Left ventricle myocardium inferior (tissue), 1 donor: ENCODE results near the gene IKZF3. TPM values are rescaled to one million over a fixed set of nuclear protein-coding genes. Genes with fewer than 3 reads are reported as not detected.

Experiments
- DNase-seq: peaks from one replicate; pipeline ENCODE4 v3.0.0-alpha.2; 2020
- H3K27ac ChIP-seq: fragments of 200-600 bp; replicated peaks from 2 replicates; pipeline ENCODE4 v1.8.0; 2021
- H3K27me3 ChIP-seq: fragments of 200-600 bp; 2 replicates; pipeline ENCODE4 v1.8.0; 2021; ENCODE audit warnings: low read depth
- H3K36me3 ChIP-seq: fragments of 200-600 bp; 2 replicates; pipeline ENCODE4 v1.8.0; 2021
- H3K4me1 ChIP-seq: fragments of 200-600 bp; 2 replicates; pipeline ENCODE4 v1.8.0; 2021
- H3K4me3 ChIP-seq: fragments of 200-600 bp; 2 replicates; pipeline ENCODE4 v1.8.0; 2021; ENCODE audit warnings: mild to moderate bottlenecking, moderate library complexity
- H3K9me3 ChIP-seq: fragments of 200-600 bp; replicated peaks from 2 replicates; pipeline ENCODE4 v1.8.0; 2021
- intact Hi-C: fragments of 100-400 bp; cut with micrococcal nuclease; formaldehyde crosslinking; loops from one replicate; pipeline ENCODE4 v1.11.0; 2022
- total RNA-seq: library from RNA; stranded (reverse); fragmentation: NEBNext Ultra II Directional; extraction: Animal tissue kit (Norgen Biotek cat#: 25700); gene quantifications from one replicate; pipeline ENCODE4 v1.2.1, GENCODE V29; 2021
- TF ChIP-seq, protein P1 (sequence below): fragments of 200-600 bp; IDR thresholded peaks from 2 replicates; pipeline ENCODE4 v1.8.0; 2021; ENCODE audit warnings: antibody characterized with exemption, mild to moderate bottlenecking, borderline replicate concordance
- donor health status: DM: no; HTN: yes; CAD: no; lungs with severe emphysema.

IKZF3 gene
- total RNA-seq, 1 donor from 2014 or later: 0.16 TPM

DNA sequence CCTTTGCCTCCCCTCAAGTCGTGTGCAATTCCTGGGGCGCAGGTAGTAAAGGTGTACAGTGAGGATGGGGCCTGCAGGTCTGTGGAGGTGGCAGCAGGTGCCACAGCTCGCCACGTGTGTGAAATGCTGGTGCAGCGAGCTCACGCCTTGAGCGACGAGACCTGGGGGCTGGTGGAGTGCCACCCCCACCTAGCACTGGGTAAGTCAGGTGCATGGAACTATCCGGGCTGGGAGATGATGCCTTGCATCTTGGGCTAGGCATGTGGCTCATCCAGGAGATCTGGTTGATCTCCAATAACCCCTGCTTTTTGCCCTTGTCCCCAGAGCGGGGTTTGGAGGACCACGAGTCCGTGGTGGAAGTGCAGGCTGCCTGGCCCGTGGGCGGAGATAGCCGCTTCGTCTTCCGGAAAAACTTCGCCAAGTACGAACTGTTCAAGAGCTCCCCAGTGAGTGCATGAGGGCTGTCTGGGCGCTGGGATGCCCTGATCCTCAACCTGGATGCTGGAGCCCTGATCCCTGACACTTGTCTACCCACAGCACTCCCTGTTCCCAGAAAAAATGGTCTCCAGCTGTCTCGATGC, 121.2 kb downstream of the IKZF3 start:
- H3K27me3 ChIP-seq: peaks cover 74% of the 10 kb centered on the region
- intact Hi-C loops: no loop called here
- TF ChIP-seq, protein P1, sequence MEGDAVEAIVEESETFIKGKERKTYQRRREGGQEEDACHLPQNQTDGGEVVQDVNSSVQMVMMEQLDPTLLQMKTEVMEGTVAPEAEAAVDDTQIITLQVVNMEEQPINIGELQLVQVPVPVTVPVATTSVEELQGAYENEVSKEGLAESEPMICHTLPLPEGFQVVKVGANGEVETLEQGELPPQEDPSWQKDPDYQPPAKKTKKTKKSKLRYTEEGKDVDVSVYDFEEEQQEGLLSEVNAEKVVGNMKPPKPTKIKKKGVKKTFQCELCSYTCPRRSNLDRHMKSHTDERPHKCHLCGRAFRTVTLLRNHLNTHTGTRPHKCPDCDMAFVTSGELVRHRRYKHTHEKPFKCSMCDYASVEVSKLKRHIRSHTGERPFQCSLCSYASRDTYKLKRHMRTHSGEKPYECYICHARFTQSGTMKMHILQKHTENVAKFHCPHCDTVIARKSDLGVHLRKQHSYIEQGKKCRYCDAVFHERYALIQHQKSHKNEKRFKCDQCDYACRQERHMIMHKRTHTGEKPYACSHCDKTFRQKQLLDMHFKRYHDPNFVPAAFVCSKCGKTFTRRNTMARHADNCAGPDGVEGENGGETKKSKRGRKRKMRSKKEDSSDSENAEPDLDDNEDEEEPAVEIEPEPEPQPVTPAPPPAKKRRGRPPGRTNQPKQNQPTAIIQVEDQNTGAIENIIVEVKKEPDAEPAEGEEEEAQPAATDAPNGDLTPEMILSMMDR: no peak
- H3K27ac ChIP-seq: no peak overlapping the region
- H3K4me1 ChIP-seq: peaks cover 37% of the 10 kb centered on the region
- no peaks in the 10 kb centered on the region for H3K36me3 ChIP-seq
- no peaks in the 10 kb centered on the region for H3K9me3 ChIP-seq
- no peak overlapping the region for H3K4me3 ChIP-seq
- no peak for DNase-seq

DNA sequence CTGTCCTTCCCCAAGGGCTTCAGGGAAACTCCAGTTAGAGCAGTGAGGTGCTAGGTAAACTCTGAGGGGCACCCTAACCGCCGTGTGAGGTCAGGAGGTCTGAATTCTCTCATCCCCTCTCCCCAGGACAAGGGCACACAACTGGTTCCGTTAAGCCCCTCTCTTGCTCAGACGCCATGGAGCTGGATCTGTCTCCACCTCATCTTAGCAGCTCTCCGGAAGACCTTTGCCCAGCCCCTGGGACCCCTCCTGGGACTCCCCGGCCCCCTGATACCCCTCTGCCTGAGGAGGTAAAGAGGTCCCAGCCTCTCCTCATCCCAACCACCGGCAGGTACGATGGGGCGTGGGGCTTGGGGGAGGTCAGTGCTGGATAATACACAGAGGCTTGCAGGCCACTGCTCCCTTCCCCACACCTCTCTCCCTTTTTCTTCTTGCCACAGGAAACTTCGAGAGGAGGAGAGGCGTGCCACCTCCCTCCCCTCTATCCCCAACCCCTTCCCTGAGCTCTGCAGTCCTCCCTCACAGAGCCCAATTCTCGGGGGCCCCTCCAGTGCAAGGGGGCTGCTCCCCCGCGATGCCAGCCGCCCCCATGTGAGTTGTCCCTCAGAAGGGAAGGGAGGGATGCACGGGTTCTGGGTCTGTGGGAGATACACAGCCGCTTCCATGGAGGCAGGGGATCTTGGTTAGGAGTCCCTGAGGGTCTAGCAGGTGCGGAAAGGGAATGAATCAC, 121.8 kb downstream of the IKZF3 start:
- Histone ChIP-seq H3K27ac (no peak overlapping the region), H3K4me1 (peaks cover 42% of the 10 kb centered on the region), H3K36me3 (no peaks in the 10 kb centered on the region), H3K4me3 (no peak overlapping the region), H3K27me3 (peaks cover 81% of the 10 kb centered on the region), H3K9me3 (no peaks in the 10 kb centered on the region)
- TF ChIP-seq, protein P1: no peak
- no peak for DNase-seq
- intact Hi-C loops: no loop called here

DNA sequence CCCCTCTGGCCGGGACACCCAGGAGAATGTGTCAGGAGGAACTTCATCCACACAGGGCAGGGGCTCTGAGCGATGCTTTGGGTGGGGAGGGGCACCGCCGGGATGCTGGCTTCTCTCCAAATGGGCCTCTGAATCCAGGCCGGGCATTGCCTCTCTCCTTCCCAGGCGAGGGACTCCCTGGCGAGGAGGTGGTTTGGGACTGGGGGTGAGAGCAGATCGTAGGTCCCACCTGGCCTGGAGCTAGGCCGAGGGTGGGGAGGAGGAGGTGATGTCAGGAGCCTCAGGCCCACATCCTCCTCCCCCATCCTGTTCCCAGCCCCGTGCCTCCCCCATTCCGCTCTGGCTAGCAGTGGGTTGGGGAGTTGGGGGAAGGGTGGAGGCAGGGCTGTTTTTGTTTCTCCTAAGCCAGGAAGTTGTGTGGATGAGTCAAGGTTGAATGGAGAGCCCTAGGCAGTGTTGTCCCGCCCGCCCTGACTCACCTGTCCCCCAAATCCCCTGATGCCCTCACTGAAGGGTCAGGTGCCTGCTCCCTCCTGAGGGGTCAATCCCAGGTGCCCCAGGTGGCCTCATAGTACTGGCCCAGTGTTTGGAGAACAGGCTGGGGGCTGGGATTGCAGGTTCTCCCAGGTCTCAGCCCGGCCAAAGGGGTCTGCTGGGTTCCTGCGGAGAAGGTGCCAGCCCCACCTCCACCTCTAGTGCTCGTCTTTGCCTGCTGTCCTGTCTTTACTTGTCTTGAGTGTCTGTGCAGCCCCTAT, 123.6 kb downstream of the IKZF3 start:
- Histone ChIP-seq H3K36me3 (no peaks in the 10 kb centered on the region), H3K4me1 (peaks cover 42% of the 10 kb centered on the region), H3K9me3 (no peaks in the 10 kb centered on the region), H3K27ac (no peak overlapping the region), H3K4me3 (no peak overlapping the region), H3K27me3 (peaks cover 94% of the 10 kb centered on the region)
- DNase-seq: no peak
- TF ChIP-seq, protein P1: no peak
- intact Hi-C loops: no loop called here

DNA sequence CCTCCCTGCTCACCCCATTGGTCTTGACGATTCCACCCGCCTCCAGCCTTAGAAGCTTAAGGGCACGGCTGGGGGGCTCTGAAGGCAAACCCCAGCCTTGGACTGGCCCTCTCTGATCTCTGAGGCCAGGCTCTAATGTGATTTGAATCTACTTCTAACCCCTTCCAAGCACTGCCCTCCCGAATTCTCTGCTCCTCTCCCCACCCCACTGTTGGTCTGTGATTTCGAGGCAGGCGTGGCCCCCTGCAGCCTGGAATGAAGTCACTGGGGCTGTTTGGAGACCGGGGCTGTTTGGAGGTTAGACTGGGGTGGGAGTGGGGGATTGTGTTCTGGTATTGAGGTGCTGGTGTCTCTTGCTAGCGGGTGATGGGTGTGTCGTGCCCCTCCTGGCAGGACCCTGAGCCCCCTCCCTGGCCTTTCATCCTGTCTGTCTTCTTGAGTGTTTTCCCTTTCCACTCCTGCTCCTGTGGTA, 124.2 kb downstream of the IKZF3 start:
- Histone ChIP-seq H3K27me3 (peaks cover 89% of the 10 kb centered on the region), H3K9me3 (no peaks in the 10 kb centered on the region), H3K4me1 (peaks cover 42% of the 10 kb centered on the region), H3K4me3 (peak overlapping the region; percentile 57), H3K36me3 (no peaks in the 10 kb centered on the region), H3K27ac (no peak overlapping the region)
- TF ChIP-seq, protein P1: no peak
- intact Hi-C loops: no loop called here
- DNase-seq: no peak

DNA sequence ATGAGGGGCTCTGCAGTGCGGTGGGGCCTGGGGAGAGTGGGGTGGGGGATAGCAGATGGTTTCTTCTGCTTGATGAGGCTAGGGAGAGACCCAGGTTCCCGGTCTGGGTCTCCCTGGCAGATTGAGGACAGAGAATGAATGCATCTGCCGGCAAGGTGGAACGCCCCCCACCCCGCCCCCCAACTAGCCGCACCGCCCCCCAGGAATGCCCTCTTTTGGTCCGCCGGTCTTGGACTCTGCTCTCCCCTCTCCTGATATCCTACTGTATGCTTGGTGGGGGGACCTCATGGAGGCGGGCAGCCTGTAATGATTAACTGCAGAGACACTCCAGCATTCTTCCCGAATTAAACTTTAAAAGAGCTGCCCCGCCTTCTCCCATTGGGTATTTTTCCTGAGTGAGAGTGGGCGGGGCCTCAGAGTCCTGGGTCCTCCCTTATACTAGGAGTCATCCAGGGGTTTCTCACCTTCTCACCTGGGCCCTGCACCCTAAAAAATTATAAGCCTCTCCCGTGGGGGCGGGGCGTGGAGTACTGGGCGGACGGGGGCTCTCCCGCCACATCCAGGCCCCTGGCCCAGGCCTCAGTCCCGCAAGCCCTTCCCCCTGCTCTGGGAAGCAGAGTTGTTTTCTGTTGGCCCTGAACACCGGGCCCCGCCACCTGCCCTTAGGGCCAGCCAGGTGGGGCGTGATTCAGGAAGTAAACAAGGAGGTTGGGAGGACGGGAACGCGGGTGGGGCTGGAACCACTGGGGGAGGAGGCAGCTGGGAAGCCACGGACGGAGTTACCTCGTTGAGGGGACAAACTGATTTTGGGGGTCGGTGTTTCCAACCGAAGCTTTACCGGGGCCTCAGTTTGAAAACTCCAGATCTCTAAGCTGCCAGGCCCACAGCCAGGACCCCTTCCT, 124.9 kb downstream of the IKZF3 start:
- no peak for DNase-seq
- intact Hi-C loops: no loop called here
- H3K4me1 ChIP-seq: peaks cover 42% of the 10 kb centered on the region
- no peaks in the 10 kb centered on the region for H3K36me3 ChIP-seq
- H3K4me3 ChIP-seq: peak overlapping the region; percentile 57
- H3K27ac ChIP-seq: no peak overlapping the region
- TF ChIP-seq, protein P1: no peak
- H3K27me3 ChIP-seq: peaks cover 82% of the 10 kb centered on the region
- no peaks in the 10 kb centered on the region for H3K9me3 ChIP-seq
